Measurements from ENCODE around the gene SFSWAP.

DNA sequence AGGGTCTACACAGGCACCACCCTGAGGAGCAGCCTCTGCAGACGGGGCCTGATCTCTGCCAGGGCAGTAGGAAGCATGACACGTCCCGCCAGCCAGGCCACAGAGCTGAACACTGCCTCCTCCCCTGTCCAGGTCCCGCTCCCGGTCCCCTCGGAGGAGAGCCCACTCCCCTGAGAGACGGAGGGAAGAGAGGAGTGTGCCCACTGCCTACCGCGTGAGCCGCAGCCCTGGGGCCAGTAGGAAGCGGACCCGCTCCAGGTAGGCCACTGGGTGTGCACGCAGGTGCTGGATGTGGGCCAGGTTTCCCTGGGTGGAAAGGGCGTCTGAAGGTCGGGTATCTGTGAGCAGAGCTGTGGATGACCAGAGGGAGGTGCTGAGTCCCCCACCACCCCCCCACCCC lies 75.4 kb downstream of the SFSWAP start:
- TF ChIP-seq, protein P1, sequence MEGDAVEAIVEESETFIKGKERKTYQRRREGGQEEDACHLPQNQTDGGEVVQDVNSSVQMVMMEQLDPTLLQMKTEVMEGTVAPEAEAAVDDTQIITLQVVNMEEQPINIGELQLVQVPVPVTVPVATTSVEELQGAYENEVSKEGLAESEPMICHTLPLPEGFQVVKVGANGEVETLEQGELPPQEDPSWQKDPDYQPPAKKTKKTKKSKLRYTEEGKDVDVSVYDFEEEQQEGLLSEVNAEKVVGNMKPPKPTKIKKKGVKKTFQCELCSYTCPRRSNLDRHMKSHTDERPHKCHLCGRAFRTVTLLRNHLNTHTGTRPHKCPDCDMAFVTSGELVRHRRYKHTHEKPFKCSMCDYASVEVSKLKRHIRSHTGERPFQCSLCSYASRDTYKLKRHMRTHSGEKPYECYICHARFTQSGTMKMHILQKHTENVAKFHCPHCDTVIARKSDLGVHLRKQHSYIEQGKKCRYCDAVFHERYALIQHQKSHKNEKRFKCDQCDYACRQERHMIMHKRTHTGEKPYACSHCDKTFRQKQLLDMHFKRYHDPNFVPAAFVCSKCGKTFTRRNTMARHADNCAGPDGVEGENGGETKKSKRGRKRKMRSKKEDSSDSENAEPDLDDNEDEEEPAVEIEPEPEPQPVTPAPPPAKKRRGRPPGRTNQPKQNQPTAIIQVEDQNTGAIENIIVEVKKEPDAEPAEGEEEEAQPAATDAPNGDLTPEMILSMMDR (IDR thresholded peaks at IDR 0.05) = no peak
- TF ChIP-seq POLR2A (IDR thresholded peaks at IDR 0.05) = no peak
